ENCODE measurements around the gene NOP53. TPM values are rescaled to one million over a fixed set of nuclear protein-coding genes. Genes with fewer than 3 reads are reported as not detected.
A peak's percentile ranks its signal among the peaks of the same experiment; 100 is the strongest.

Gene NOP53
- total and polyA plus RNA-seq, 2 of the 13 experiments (the other 11 are each of a cell fraction or from before 2014, with no cell fraction given) = 53.9 to 141 TPM

- 0 out of 2 replicates have a peak, but pooled peaks have one; percentile 15 for TF ChIP-seq CHD2 (IDR thresholded peaks at IDR 0.05; ENCODE audit: low read depth, low read length)
- TF ChIP-seq, protein P1, sequence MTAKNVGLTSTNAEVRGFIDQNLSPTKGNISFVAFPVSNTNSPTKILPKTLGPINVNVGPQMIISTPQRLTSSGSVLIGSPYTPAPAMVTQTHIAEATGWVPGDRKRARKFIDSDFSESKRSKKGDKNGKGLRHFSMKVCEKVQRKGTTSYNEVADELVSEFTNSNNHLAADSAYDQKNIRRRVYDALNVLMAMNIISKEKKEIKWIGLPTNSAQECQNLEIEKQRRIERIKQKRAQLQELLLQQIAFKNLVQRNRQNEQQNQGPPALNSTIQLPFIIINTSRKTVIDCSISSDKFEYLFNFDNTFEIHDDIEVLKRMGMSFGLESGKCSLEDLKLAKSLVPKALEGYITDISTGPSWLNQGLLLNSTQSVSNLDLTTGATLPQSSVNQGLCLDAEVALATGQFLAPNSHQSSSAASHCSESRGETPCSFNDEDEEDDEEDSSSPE (CRISPR knock-in tag; IDR thresholded peaks at IDR 0.05) = 0 out of 2 replicates have a peak, but pooled peaks have one; percentile 24
- no peak for TF ChIP-seq SCMH1 (CRISPR knock-in tag; IDR thresholded peaks at IDR 0.05; ENCODE audit: borderline replicate concordance)
- 0 out of 2 replicates have a peak, but pooled peaks have one; percentile 16 for TF ChIP-seq KAT8 (CRISPR knock-in tag; IDR thresholded peaks at IDR 0.05)
- peak; percentile 24; the same call in 1 of the 2 replicates for TF ChIP-seq ZNF225 (CRISPR knock-in tag; IDR thresholded peaks at IDR 0.05)
- TF ChIP-seq SOX6 (IDR thresholded peaks at IDR 0.05) = no peak
- TF ChIP-seq SOX6 (CRISPR knock-in tag; IDR thresholded peaks at IDR 0.05) = peak; percentile 53; the same call in 1 of the 2 replicates
- peak; percentile 33; the same call in 1 of the 2 replicates for TF ChIP-seq KDM5B (CRISPR knock-in tag; IDR thresholded peaks at IDR 0.05; ENCODE audit: borderline replicate concordance)
- TF ChIP-seq MXI1 (IDR thresholded peaks at IDR 0.05; ENCODE audit: borderline replicate concordance, low read depth, low read length) = peak; percentile 48; the same call in 1 of the 3 replicates
- TF ChIP-seq FOXA1 (IDR thresholded peaks at IDR 0.05) = no peak
- TF ChIP-seq FOXA1 (CRISPR knock-in tag; IDR thresholded peaks at IDR 0.05) = 0 out of 2 replicates have a peak, but pooled peaks have one; percentile 40
- TF ChIP-seq GATAD1 (CRISPR knock-in tag; IDR thresholded peaks at IDR 0.05) = peak; percentile 23; the same call in 1 of the 2 replicates
- TF ChIP-seq SMC3 (IDR thresholded peaks at IDR 0.05; ENCODE audit: low read length) = peak; percentile 90
- TF ChIP-seq ZFP36 (IDR thresholded peaks at IDR 0.05; ENCODE audit: borderline replicate concordance, low read depth, low read length, partially characterized antibody) = peak; percentile 12
- TF ChIP-seq, protein P2, sequence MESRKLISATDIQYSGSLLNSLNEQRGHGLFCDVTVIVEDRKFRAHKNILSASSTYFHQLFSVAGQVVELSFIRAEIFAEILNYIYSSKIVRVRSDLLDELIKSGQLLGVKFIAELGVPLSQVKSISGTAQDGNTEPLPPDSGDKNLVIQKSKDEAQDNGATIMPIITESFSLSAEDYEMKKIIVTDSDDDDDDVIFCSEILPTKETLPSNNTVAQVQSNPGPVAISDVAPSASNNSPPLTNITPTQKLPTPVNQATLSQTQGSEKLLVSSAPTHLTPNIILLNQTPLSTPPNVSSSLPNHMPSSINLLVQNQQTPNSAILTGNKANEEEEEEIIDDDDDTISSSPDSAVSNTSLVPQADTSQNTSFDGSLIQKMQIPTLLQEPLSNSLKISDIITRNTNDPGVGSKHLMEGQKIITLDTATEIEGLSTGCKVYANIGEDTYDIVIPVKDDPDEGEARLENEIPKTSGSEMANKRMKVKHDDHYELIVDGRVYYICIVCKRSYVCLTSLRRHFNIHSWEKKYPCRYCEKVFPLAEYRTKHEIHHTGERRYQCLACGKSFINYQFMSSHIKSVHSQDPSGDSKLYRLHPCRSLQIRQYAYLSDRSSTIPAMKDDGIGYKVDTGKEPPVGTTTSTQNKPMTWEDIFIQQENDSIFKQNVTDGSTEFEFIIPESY (CRISPR knock-in tag; IDR thresholded peaks at IDR 0.05) = peak; percentile 50; the same call in 1 of the 2 replicates
- 0 out of 2 replicates have a peak, but pooled peaks have one; percentile 25 for TF ChIP-seq UBTF (CRISPR knock-in tag; IDR thresholded peaks at IDR 0.05)
- TF ChIP-seq SIX4 (CRISPR knock-in tag; IDR thresholded peaks at IDR 0.05) = 0 out of 2 replicates have a peak, but pooled peaks have one; percentile 18
- TF ChIP-seq NR2F6 (IDR thresholded peaks at IDR 0.05) = no peak
- TF ChIP-seq NR2F6 (CRISPR knock-in tag; IDR thresholded peaks at IDR 0.05) = 0 out of 2 replicates have a peak, but pooled peaks have one; percentile 26
- TF ChIP-seq, protein P3, sequence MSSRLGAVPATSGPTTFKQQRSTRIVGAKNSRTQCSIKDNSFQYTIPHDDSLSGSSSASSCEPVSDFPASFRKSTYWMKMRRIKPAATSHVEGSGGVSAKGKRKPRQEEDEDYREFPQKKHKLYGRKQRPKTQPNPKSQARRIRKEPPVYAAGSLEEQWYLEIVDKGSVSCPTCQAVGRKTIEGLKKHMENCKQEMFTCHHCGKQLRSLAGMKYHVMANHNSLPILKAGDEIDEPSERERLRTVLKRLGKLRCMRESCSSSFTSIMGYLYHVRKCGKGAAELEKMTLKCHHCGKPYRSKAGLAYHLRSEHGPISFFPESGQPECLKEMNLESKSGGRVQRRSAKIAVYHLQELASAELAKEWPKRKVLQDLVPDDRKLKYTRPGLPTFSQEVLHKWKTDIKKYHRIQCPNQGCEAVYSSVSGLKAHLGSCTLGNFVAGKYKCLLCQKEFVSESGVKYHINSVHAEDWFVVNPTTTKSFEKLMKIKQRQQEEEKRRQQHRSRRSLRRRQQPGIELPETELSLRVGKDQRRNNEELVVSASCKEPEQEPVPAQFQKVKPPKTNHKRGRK (CRISPR knock-in tag; IDR thresholded peaks at IDR 0.05) = no peak
- TF ChIP-seq ELF3 (CRISPR knock-in tag; IDR thresholded peaks at IDR 0.05) = peak; percentile 24; the same call in 1 of the 2 replicates
- no peak for TF ChIP-seq ATF7-NPFF (CRISPR knock-in tag; IDR thresholded peaks at IDR 0.05; ENCODE audit: low read depth)
Measured at GRCh38 chr19:47697863-47698609, 47.3 kb upstream of the NOP53 start (continued).
